Uterus (tissue), 2 donors: Measurements from ENCODE around the gene CRK.

ENCODE experiments used
- CTCF ChIP-seq, 4 experiments: fragments of 200-600 bp in 2 of 4; fragments of 450-650 bp in 2 of 4; sonication (generic) in 2 of 4; IDR thresholded peaks; one replicate each; pipeline ENCODE4 v1.5.1; 2016 to 2019; ENCODE audit warnings: antibody characterized with exemption in 4 of 4, mild to moderate bottlenecking in 2 of 4, moderate library complexity in 1 of 4
- POLR2A ChIP-seq, 2 donors: fragments of 450-650 bp; IDR thresholded peaks; one replicate each; pipeline ENCODE4 v1.6.1; 2016; ENCODE audit warnings: antibody characterized with exemption in 2 of 2, mild to moderate bottlenecking in 1 of 2, moderate library complexity in 1 of 2

- TF ChIP-seq CTCF (IDR thresholded peaks at IDR 0.05) (no peak), POLR2A (IDR thresholded peaks at IDR 0.05) (no peak)
These were observed 41.9 kb downstream of the CRK start for GRCh38 chr17:1414001-1414574.
